ENCODE results near the gene LRRC61. TPM values are rescaled to one million over a fixed set of nuclear protein-coding genes. Genes with fewer than 3 reads are reported as not detected.

The LRRC61 gene
- total RNA-seq, 2 donors from 2014 or later: 25.8 to 34.4 TPM

DNA sequence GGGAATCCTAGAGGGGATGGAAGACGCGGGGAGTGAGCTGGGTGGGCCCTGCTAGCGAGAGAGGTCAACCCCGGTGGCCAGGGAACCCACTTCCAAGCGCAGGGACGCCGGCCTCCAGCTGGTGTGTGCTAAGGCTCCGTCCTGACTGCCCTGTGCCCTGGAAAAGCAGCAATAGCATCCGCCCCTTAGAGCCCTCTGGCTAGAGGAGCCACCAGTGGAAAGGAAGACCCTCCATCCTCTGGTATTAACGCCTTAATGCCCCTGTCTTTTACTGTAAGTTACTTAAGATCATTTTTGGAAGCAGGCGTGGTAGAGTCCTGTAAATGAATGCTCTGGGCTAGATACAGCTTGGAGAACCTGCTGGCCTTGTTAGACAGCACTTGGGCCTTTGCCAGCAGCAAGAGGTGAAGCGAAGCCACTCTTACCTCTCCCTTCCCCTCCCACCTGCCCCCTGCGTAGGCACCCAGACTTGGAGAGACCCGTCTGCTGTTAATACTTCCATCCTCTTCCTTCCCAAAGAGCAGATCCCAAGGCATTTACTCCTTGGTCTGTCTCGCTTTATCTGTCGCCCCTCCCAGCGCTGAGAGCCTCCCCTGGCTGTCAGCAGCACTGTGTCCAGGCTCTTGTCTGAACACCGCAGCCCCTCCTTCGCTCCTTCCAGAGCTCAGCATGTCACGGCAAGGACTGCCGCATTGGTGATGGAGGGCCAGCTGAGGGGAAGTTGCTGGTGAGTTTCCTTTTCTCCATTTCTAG is 50.1 kb downstream of the LRRC61 start:
- WGBS: 36% methylated on average over 21 of the region's 21 CpGs
- intact Hi-C loops (cut with DNase I): no loop called here
- Histone ChIP-seq H3K9me3 (no peaks in the 10 kb centered on the region), H3K27ac (peak overlapping the region; percentile 59 to 62), H3K27me3 (replicated peaks; ENCODE audit: insufficient read depth) (no peaks in the 10 kb centered on the region), H3K4me3 (no peak overlapping the region), H3K4me1 (replicated peaks) (peaks cover 29% of the 10 kb centered on the region), H3K36me3 (no peaks in the 10 kb centered on the region)
- peak; percentile 81 for DNase-seq (ENCODE audit: low spot score)
- TF ChIP-seq CTCF (IDR thresholded peaks at IDR 0.05) (no peak), POLR2AphosphoS5 (IDR thresholded peaks at IDR 0.05) (peak; percentile 57)

- intact Hi-C loops (cut with DNase I): no loop called here
- no peaks in the 10 kb centered on the region for H3K9me3 ChIP-seq
- WGBS: 72% methylated on average over 4 of the region's 4 CpGs
- H3K4me3 ChIP-seq: no peak overlapping the region
- no peaks in the 10 kb centered on the region for H3K27me3 ChIP-seq (replicated peaks; ENCODE audit: insufficient read depth)
- peak overlapping the region; percentile 59 to 62 for H3K27ac ChIP-seq
- H3K4me1 ChIP-seq (replicated peaks): peaks cover 29% of the 10 kb centered on the region
- TF ChIP-seq CTCF (IDR thresholded peaks at IDR 0.05) (no peak), POLR2AphosphoS5 (IDR thresholded peaks at IDR 0.05) (no peak), POLR2A (IDR thresholded peaks at IDR 0.05) (no peak)
- DNase-seq (ENCODE audit: low spot score): no peak
- H3K36me3 ChIP-seq: no peaks in the 10 kb centered on the region
Measured at GRCh38 chr7:150374026-150374425, 50.9 kb downstream of the LRRC61 start.

DNA sequence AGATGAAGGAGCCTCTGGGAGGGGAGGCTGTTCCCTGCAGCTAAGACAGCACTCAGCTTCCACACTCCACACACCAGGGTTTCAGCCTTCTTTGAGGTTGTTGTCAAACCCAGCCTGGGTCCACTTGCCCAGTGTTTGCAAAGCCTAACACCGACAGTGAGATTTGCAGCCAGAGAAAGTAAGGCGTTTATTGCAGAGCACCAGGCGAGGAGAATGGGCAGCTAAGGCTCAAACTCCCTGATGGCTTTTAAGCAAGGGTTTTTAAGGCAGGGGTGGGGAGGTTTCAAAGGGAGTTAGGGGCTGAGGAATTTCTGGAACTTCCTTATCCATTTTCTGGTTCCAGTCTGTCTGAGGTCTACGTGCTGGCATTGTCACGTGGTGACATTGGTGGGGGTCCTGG is 51.3 kb downstream of the LRRC61 start:
- H3K4me1 ChIP-seq (replicated peaks): peaks cover 29% of the 10 kb centered on the region
- H3K4me3 ChIP-seq: no peak overlapping the region
- no peaks in the 10 kb centered on the region for H3K27me3 ChIP-seq (replicated peaks; ENCODE audit: insufficient read depth)
- H3K27ac ChIP-seq: no peak overlapping the region
- DNase-seq (ENCODE audit: low spot score): no peak
- WGBS: 80% methylated on average over 5 of the region's 5 CpGs
- TF ChIP-seq CTCF (IDR thresholded peaks at IDR 0.05) (no peak), POLR2A (IDR thresholded peaks at IDR 0.05) (no peak), POLR2AphosphoS5 (IDR thresholded peaks at IDR 0.05) (no peak)
- intact Hi-C loops (cut with DNase I): no loop called here
- no peaks in the 10 kb centered on the region for H3K36me3 ChIP-seq
- H3K9me3 ChIP-seq: no peaks in the 10 kb centered on the region

DNA sequence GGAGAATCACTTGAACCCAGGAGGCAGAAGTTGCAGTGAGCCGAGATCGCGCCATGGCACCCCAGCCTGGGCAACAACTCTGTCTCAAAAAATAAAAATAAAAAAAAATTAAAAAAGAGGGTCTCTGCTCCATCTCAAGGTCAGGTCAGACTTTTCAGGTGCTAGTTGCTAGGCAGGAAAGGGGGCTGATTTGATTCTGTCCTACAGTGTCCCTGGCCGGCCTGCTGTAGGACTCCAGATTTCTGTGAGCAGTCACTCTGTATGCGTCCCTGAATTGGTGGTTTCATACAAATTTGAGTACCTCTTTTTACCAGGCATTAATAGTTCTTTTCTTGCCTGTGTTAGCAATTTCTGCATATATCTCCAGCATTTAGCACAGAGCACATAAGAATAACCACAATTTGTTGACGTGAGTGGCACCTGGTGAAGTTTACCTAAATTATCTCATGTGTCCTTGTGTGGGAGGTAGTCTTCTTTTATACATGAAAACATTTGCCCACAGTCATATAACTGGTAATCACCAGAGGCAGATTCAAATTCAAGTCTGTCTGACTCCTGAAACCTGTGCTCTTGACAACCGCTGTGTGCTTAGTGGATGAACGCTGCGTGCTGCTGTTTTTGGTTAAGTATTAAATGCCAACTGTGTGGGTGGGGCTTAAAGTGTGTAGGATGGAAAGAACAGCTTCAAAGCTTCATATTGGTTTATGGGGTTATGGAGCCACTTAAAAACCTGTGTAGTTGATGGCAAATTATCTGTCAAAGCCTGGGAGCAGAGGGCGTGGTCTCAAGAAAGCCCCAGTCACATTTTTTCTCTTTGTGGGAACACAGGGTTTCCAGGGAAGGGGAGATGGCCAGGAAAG is 52.7 kb downstream of the LRRC61 start:
- peaks cover 18% of the 10 kb centered on the region for H3K4me1 ChIP-seq (replicated peaks)
- no peak for TF ChIP-seq POLR2A (IDR thresholded peaks at IDR 0.05)
- no peak for TF ChIP-seq POLR2AphosphoS5 (IDR thresholded peaks at IDR 0.05)
- no peak for TF ChIP-seq CTCF (IDR thresholded peaks at IDR 0.05)
- intact Hi-C loops (cut with DNase I): no loop called here
- no peak for DNase-seq (ENCODE audit: low spot score)
- no peak overlapping the region for H3K4me3 ChIP-seq
- WGBS: 82% methylated on average over 10 of the region's 10 CpGs
- H3K27me3 ChIP-seq (replicated peaks; ENCODE audit: insufficient read depth): no peaks in the 10 kb centered on the region
- no peaks in the 10 kb centered on the region for H3K9me3 ChIP-seq
- peak overlapping the region in 1 of 2 donors; percentile 9 for H3K27ac ChIP-seq
- H3K36me3 ChIP-seq: no peaks in the 10 kb centered on the region

Measured in prostate gland (tissue), 2 donors.